GM10266 (cell line): ENCODE data around the gene IRX4.

ENCODE experiments used
- DNase-seq: peaks from one replicate; pipeline ENCODE4 v3.0.0; 2012; ENCODE audit errors: extremely low spot score
- TF ChIP-seq, protein P1 (sequence below): IDR thresholded peaks from 2 replicates; pipeline ENCODE4 v1.5.1; 2012; ENCODE audit warnings: mild to moderate bottlenecking, low read depth; ENCODE audit not compliant: control insufficient read depth, insufficient read depth; ENCODE audit errors: missing control alignments

IRX4 gene

DNA sequence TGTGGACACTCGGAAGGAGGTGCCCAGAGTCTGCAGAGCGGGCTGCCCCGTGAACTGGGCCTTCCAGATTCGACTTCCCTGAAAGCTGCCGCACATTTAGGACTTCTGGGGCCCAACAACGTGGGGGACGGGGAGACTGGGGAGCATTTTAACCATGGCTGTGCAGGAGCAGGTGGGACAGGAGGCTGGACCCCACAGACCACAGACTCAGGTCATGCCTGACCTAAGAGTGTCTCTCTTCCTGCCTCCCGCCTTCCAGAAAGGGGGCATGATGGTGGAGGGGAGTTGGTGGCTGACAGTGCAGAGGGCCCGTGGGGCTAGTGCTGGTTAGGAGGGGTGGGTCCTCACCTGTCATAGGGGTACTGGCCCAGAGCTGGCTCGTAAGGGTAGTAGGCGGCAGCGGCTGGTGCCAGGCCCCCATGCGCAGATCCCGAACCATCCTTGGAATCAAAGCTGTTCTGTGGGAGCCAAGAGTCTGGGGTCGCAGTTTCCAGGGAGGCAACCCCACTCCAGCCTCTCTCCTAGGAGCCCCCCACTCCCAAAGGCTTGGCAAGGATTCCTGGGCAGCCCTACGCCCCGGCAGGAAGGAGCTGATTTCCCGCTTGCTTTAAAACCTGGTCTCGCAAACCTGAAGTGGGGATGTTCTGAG is 2.2 kb downstream of the IRX4 start:
- DNase-seq: peak; percentile 20
- TF ChIP-seq, protein P1, sequence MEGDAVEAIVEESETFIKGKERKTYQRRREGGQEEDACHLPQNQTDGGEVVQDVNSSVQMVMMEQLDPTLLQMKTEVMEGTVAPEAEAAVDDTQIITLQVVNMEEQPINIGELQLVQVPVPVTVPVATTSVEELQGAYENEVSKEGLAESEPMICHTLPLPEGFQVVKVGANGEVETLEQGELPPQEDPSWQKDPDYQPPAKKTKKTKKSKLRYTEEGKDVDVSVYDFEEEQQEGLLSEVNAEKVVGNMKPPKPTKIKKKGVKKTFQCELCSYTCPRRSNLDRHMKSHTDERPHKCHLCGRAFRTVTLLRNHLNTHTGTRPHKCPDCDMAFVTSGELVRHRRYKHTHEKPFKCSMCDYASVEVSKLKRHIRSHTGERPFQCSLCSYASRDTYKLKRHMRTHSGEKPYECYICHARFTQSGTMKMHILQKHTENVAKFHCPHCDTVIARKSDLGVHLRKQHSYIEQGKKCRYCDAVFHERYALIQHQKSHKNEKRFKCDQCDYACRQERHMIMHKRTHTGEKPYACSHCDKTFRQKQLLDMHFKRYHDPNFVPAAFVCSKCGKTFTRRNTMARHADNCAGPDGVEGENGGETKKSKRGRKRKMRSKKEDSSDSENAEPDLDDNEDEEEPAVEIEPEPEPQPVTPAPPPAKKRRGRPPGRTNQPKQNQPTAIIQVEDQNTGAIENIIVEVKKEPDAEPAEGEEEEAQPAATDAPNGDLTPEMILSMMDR: no peak

DNA sequence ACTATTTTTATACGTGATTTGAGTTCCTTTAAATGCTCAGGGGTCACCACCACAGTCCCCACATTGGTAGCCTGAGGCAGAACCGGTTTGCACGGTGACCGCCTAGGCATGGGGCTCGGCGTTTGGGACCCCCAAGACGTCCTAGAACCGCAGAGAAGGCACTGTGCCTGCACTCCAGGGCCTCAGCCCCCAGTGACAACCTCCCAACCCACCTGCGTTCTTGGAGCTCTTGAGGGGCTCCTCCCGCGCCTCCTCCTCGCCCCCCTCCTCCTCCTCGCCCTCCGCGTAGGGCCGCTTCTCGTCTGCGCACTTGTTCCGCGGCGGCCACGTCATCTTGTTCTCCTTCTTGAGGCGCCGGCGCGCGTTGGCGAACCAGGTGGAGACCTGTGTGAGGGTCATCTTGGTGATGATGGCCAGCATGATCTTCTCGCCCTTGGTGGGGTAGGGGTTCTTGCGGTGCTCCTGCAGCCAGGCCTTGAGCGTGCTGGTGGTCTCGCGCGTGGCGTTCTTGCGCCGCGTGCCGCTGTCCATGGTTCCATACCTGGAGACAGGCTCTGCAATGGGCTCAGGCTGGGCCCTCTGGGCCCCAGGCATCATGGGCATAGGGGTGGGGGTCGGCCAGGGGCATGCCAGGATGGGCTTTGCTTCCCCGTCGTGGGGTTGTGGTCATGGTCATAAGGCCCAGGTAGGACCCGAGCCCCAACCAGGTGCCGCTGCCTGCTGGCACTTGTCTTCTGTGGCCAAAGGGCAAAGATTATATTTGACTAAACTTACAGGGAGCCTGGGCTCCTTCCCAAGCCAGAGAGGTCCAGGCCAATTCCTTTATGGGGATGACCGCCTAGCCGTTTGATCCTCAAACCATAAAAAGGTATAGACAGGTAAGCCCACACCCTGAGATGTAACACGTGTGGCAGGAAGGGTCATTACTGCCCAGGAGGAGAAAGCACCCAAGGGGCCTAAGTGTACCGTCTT is 3.1 kb downstream of the IRX4 start:
- DNase-seq: no peak
- TF ChIP-seq, protein P1: no peak

DNA sequence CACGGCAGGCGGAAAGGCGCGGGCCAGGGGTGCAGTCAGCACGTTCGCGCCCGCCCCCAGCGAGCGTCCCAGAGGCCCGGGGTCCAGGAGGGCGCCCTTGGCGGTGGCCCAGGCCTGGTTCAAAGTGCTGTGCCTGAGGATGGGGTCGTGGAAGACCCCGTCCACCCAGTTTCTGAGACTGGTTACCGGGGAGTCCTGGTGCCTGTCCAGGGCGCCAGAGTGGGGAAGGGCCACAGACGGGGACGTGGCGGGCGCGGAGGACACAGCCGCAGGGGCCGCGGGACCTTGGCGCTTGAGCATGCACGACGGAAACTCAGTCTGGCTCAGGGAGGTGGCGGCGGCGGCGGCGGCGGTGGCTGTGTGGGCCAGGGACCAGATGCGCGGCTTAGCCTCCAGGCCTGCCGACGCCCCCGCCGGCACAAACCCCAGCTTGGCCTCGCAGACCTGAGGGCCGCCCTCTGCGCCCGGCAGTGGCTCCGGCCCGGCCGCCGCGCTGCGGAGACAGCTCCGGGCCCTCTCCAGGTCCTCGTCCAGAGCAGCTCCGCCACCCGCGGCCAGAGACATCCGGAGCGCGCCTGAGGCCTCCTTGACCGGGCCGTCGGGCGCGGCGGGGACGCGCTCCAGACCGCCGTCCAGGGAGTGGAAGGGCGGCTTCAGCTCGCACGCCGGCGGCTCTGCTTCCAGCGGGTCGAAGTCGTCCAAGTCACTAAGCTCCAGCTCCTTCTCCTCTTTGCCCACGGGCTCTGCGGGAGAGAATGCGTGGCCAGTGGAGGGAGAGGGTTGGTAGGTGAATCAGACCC is 4.5 kb downstream of the IRX4 start:
- DNase-seq: no peak
- TF ChIP-seq, protein P1: no peak

DNA sequence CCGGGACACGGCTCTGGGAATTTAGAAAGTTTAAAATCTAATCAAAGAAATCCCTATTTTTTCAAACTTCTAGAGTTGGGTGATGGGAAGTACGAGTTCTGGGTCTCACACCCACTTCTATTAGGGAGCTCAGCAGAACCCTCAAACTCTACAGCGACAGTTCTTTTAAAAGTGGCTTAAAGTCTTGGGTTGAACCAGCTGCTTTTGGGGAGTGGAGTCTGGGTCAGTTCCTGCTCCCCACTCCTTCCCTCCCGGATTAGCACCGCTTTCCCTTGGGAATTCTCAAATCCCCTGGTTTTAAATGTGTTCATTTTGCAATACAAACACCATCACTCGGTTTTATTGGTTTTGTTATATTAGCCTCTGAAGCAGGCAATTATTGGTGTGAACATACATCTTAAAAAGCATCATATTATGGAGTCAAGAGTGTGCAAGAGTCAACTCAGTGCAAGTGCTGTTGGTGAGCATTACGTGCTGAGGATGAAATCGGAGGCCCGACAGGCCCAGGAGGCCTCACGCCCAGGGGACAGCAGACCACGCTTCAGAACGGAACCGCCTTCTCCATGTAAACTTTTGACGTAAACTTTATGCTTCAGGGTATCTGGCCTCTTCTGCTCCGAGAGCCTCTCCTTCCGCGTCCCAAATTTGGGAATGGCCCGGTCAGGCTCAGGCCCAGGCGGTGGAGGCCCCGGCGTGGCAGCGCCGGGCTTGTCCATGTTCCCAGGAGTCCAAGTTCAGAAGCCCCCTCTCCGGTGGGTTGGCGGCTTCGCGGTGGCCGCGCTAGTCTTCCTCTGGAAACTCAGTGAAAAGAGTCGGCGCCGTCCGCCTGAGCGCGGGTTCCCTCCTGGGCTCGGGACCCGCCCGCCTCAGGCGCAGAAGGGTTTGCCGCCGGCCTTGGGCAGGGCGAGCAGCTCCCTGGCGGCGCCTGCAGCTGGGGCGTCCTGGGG is 5.3 kb downstream of the IRX4 start:
- TF ChIP-seq, protein P1: no peak
- no peak for DNase-seq

DNA sequence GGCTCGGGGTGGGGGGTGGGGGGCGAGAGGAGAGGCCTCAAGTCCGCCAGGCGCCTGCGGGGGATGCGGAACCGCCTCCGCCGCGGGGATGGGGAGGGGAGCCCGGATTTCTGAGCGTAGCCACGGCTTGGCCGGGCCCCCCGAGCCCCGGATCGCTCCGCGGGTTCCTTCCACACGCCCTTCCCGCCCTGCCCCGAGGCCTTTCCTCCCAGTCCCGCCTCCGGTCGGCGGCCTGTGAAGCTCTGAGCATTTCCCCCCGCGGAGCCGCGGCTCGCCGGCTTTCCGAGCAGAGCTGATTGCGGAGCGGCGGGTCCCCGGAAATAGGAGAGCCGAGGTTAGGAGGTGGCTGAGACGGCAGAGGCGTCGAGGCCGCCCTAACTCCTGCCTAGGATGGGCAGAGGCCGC is 6.1 kb downstream of the IRX4 start:
- no peak for DNase-seq
- TF ChIP-seq, protein P1: no peak

DNA sequence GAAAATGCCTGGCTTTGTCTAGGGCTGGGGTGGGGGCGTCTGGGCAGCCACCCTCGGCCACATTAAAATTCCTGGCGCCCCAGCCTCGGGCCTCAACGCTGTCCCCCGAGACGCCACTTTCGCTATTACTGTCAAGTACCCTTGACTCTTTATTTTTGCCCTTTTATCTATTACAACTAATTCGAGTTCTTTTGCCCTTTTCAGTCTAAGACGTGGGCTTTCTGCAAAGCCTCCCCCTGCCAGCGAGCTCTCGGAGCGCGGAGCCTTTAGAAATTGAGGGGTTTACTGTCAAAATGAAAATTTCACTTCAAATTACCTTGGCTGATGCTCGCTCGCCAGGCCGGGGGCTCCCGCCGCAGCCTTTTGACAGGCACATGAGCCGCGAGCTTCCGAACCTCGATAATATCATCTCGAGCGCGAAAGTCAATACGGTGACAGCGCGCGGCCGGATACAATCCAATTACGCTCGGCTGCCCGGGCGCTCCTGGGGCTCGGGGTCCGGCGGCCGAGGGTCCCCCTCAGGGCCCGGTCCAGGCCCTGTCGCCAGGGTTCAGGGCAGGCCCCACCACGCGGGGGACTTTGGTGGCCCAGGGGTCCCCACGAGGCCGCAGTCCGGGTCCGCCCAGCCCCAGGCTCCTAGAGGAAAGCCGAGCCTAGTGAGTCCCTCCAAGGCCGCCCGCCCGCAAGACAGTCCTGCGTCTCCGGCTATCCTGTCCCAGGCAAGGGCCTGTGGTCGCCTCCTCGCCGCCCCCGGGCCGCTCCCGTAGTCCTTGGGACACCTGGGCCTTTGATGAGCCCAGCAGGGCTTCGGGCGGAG is 6.7 kb downstream of the IRX4 start:
- no peak for DNase-seq
- TF ChIP-seq, protein P1: no peak
